ENCODE measurements around the gene AMOTL2.

The AMOTL2 gene

GRCh38 chr3:134369231-134369741 is 5.0 kb downstream of the AMOTL2 start:
- Histone ChIP-seq H3K9me2 (replicated peaks; ENCODE audit: control insufficient read depth, low read length) (no peaks in the 10 kb centered on the region), H3K79me2 (ENCODE audit: control insufficient read depth, low read length) (no peaks in the 10 kb centered on the region), H3K9me3 (ENCODE audit: control insufficient read depth, insufficient read depth, low read length) (no peaks in the 10 kb centered on the region), H3F3A (ENCODE audit: control insufficient read depth, insufficient read depth) (no peaks in the 10 kb centered on the region), H3K4me3 (ENCODE audit: low read length) (no peak overlapping the region), H3K27ac (ENCODE audit: low read depth, low read length) (no peak overlapping the region), H3K4me2 (ENCODE audit: low read length) (no peak overlapping the region), H3K36me3 (ENCODE audit: control insufficient read depth, low read length) (no peaks in the 10 kb centered on the region), H4K20me1 (ENCODE audit: control insufficient read depth, insufficient read depth, low read depth, low read length) (no peaks in the 10 kb centered on the region), H3K27me3 (ENCODE audit: control insufficient read depth, low read length) (no peaks in the 10 kb centered on the region; the same call in 1 of the 2 replicates), H3K4me1 (ENCODE audit: control insufficient read depth, low read length) (no peaks in the 10 kb centered on the region)
- TF ChIP-seq CTCF (IDR thresholded peaks at IDR 0.05; ENCODE audit: low read depth, low read length, poor library complexity, severe bottlenecking) (no peak), EZH2phosphoT487 (IDR thresholded peaks at IDR 0.05; ENCODE audit: borderline replicate concordance, low read length) (no peak)

- Histone ChIP-seq H3K27ac (ENCODE audit: low read depth, low read length) (no peak overlapping the region), H3K4me2 (ENCODE audit: low read length) (no peak overlapping the region), H3K9me2 (replicated peaks; ENCODE audit: control insufficient read depth, low read length) (no peaks in the 10 kb centered on the region), H3K27me3 (ENCODE audit: control insufficient read depth, low read length) (no peaks in the 10 kb centered on the region; the same call in 1 of the 2 replicates), H3K4me1 (ENCODE audit: control insufficient read depth, low read length) (no peaks in the 10 kb centered on the region), H3K9me3 (ENCODE audit: control insufficient read depth, insufficient read depth, low read length) (no peaks in the 10 kb centered on the region), H3K36me3 (ENCODE audit: control insufficient read depth, low read length) (no peaks in the 10 kb centered on the region), H3K79me2 (ENCODE audit: control insufficient read depth, low read length) (no peaks in the 10 kb centered on the region), H3F3A (ENCODE audit: control insufficient read depth, insufficient read depth) (no peaks in the 10 kb centered on the region), H4K20me1 (ENCODE audit: control insufficient read depth, insufficient read depth, low read depth, low read length) (no peaks in the 10 kb centered on the region), H3K4me3 (ENCODE audit: low read length) (no peak overlapping the region)
- TF ChIP-seq CTCF (IDR thresholded peaks at IDR 0.05; ENCODE audit: low read depth, low read length, poor library complexity, severe bottlenecking) (no peak), EZH2phosphoT487 (IDR thresholded peaks at IDR 0.05; ENCODE audit: borderline replicate concordance, low read length) (no peak)
Measured at GRCh38 chr3:134368751-134369105, 5.5 kb downstream of the AMOTL2 start.

- no peaks in the 10 kb centered on the region for H3K9me2 ChIP-seq (replicated peaks; ENCODE audit: control insufficient read depth, low read length)
- H4K20me1 ChIP-seq (ENCODE audit: control insufficient read depth, insufficient read depth, low read depth, low read length): no peaks in the 10 kb centered on the region
- H3K4me2 ChIP-seq (ENCODE audit: low read length): no peak overlapping the region
- H3K4me1 ChIP-seq (ENCODE audit: control insufficient read depth, low read length): no peaks in the 10 kb centered on the region
- H3K27ac ChIP-seq (ENCODE audit: low read depth, low read length): no peak overlapping the region
- no peaks in the 10 kb centered on the region for H3K9me3 ChIP-seq (ENCODE audit: control insufficient read depth, insufficient read depth, low read length)
- H3K79me2 ChIP-seq (ENCODE audit: control insufficient read depth, low read length): no peaks in the 10 kb centered on the region
- TF ChIP-seq CTCF (IDR thresholded peaks at IDR 0.05; ENCODE audit: low read depth, low read length, poor library complexity, severe bottlenecking) (no peak), EZH2phosphoT487 (IDR thresholded peaks at IDR 0.05; ENCODE audit: borderline replicate concordance, low read length) (no peak)
- H3K4me3 ChIP-seq (ENCODE audit: low read length): no peak overlapping the region
- no peaks in the 10 kb centered on the region for H3K36me3 ChIP-seq (ENCODE audit: control insufficient read depth, low read length)
- H3K27me3 ChIP-seq (ENCODE audit: control insufficient read depth, low read length): no peaks in the 10 kb centered on the region; the same call in 1 of the 2 replicates
- H3F3A ChIP-seq (ENCODE audit: control insufficient read depth, insufficient read depth): no peaks in the 10 kb centered on the region
Measured at GRCh38 chr3:134367869-134368750, 6.1 kb downstream of the AMOTL2 start.

All from DOHH2 (cell line).